HFFc6 (cell line): Measurements from ENCODE around the gene PSG11. TPM values are rescaled to one million over a fixed set of nuclear protein-coding genes. Genes with fewer than 3 reads are reported as not detected.
"Not testable (repeated sequence)": the region's sequence is repeated elsewhere in the genome, so short reads cannot be mapped to it uniquely, and the experiment has no call there.

Experiments used
- DNase-seq: peaks from one replicate; pipeline ENCODE4 v3.0.0-alpha.2; 2018
- H3K27ac Mint-ChIP-seq: 2 replicates; pipeline ENCODE4 v1.8.0; 2020; ENCODE audit warnings: mild to moderate bottlenecking, mixed read lengths
- H3K27me3 Mint-ChIP-seq: 2 replicates; pipeline ENCODE4 v1.8.0; 2021; ENCODE audit warnings: mild to moderate bottlenecking, moderate library complexity, mixed read lengths; ENCODE audit not compliant: insufficient read depth
- H3K36me3 Mint-ChIP-seq: 2 replicates; pipeline ENCODE4 v1.8.0; 2021; ENCODE audit warnings: low read depth, mixed read lengths
- H3K4me1 Mint-ChIP-seq: 2 replicates; pipeline ENCODE4 v1.8.0; 2020; ENCODE audit warnings: low read depth, mixed read lengths
- H3K4me3 Mint-ChIP-seq: 2 replicates; pipeline ENCODE4 v1.8.0; 2020; ENCODE audit warnings: mild to moderate bottlenecking, moderate library complexity, mixed read lengths
- H3K9me3 Mint-ChIP-seq: 2 replicates; pipeline ENCODE4 v1.8.0; 2020; ENCODE audit warnings: mild to moderate bottlenecking, mixed read lengths
- total RNA-seq, 6 experiments: library from RNA; stranded (reverse); fragmentation: NEBNext Ultra II Directional; extraction: Animal tissue kit (Norgen Biotek cat#: 25700); gene quantifications; 2 replicates in 1 of 6; 3 replicates in 5 of 6; pipeline ENCODE4 v1.2.3, GENCODE V29; 2021
- TF ChIP-seq, protein P1 (sequence below): fragments of 200-600 bp; sonication (generic); IDR thresholded peaks from 2 replicates; pipeline ENCODE4 v1.5.0; 2021; ENCODE audit warnings: antibody characterized with exemption, mild to moderate bottlenecking

The PSG11 gene
- total RNA-seq, 6 experiments from 2014 or later = 0.19 to 0.84 (median 0.47) TPM; not detected in 1

DNA sequence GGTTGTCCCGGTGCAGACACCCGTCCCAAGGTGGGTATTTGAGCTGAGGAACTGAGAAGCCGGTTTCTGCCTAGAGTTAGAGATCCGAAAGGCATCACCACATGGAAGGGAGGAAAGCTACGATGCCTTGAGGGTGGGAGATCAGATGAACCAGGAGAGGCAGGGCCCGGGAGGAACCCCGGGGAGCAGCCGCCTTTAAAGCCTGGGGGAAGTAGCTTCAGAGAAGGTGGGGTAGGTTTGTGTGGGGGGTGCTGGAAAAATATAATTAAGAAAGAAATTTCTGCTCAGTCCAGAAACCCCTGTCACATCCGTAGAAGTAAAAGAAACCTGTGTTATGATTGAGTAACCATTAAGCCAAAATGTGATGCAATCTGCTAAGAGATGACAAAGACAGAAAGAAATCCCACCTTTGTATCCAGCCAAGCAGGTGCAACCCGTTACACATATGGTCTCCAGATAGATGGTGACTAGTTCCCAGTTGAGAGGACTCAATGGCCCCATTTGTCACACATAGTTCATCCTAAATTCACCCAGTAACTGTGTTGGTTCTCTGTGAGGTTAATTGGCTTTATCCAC, 34.2 kb downstream of the PSG11 start:
- not testable (repeated sequence) for H3K4me3 Mint-ChIP-seq, H3K9me3 Mint-ChIP-seq, H3K27me3 Mint-ChIP-seq, H3K27ac Mint-ChIP-seq, DNase-seq
- Mint-ChIP-seq H3K4me1 (peaks cover 64% of the 10 kb centered on the region), H3K36me3 (peaks cover 31% of the 10 kb centered on the region)

DNA sequence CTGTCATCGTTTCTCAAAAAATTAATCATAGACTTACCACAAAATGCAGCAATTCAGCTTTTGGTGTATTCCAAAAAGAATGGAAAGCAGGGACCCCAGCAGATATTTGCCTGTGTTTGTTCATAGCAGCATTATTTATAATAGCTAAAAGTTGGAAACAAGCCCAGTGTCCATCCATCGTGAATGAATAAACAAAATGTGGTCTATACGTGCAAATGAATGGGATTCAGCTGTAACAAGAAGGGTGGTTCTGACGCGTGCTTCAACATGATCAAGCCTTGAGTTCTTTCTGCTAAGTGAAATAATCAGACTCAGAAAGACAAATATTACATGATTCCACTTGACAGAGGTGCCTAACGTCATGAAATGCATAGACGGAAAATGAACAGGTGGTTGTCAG, 36.4 kb downstream of the PSG11 start:
- Mint-ChIP-seq H3K4me3 (no peak overlapping the region), H3K27ac (no peak overlapping the region), H3K27me3 (no peaks in the 10 kb centered on the region; the same call in 1 of the 2 replicates), H3K9me3 (no peaks in the 10 kb centered on the region), H3K36me3 (peaks cover 40% of the 10 kb centered on the region), H3K4me1 (peaks cover 79% of the 10 kb centered on the region)
- DNase-seq = no peak
- TF ChIP-seq, protein P1, sequence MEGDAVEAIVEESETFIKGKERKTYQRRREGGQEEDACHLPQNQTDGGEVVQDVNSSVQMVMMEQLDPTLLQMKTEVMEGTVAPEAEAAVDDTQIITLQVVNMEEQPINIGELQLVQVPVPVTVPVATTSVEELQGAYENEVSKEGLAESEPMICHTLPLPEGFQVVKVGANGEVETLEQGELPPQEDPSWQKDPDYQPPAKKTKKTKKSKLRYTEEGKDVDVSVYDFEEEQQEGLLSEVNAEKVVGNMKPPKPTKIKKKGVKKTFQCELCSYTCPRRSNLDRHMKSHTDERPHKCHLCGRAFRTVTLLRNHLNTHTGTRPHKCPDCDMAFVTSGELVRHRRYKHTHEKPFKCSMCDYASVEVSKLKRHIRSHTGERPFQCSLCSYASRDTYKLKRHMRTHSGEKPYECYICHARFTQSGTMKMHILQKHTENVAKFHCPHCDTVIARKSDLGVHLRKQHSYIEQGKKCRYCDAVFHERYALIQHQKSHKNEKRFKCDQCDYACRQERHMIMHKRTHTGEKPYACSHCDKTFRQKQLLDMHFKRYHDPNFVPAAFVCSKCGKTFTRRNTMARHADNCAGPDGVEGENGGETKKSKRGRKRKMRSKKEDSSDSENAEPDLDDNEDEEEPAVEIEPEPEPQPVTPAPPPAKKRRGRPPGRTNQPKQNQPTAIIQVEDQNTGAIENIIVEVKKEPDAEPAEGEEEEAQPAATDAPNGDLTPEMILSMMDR = no peak

DNA sequence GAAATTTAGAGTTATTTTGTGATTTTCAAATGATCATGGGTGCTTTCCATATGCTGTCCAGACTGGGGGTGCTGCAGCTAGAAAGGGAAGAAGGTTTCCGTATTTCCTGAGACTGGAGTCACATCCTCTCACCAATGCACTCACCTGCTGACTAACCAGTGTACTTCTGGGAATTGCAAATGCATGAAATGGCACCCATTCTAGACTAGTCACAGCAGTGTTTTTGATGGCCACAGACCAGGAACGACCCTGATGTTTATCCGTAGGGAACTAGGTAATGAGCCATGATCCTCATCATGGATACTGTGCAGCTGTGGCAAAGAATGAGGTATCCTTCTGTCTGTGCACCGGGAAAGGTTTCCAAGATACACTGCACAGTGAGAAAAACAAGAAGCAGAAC, 37.1 kb downstream of the PSG11 start:
- not testable (repeated sequence) for H3K27me3 Mint-ChIP-seq, H3K9me3 Mint-ChIP-seq, DNase-seq

DNA sequence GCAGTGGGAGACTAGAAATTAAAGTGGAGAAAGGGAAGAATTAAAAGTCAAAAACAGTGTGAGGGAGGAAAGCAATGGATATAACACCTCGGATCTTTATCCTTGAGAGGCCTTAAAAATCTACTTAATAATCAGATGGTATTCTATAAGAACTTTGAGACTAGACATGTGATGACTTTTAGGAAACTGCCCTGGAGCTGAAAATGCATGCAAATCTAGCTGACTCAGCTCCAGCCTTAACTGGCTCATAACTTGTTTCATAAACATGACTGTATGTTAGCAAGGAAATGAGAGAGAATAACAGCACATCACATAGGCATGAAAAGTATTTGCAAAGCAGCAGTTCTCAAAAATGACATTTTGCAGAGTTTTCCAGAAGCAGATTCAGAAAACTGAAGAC, 38.1 kb downstream of the PSG11 start:
- not testable (repeated sequence) for H3K27me3 Mint-ChIP-seq, H3K9me3 Mint-ChIP-seq
- H3K27ac Mint-ChIP-seq = peak overlapping the region; percentile 90
- peaks cover 40% of the 10 kb centered on the region for H3K36me3 Mint-ChIP-seq
- peak; percentile 68 for DNase-seq
- peaks cover 71% of the 10 kb centered on the region for H3K4me1 Mint-ChIP-seq
- H3K4me3 Mint-ChIP-seq = peak overlapping the region; percentile 41; the same call in 1 of the 2 replicates

More for the DNA sequence above, 37.1 kb downstream of the PSG11 start:
- Mint-ChIP-seq H3K36me3 (peaks cover 40% of the 10 kb centered on the region), H3K27ac (peak overlapping the region; percentile 78), H3K4me1 (peaks cover 79% of the 10 kb centered on the region), H3K4me3 (peak overlapping the region; percentile 15; the same call in 1 of the 2 replicates)

DNA sequence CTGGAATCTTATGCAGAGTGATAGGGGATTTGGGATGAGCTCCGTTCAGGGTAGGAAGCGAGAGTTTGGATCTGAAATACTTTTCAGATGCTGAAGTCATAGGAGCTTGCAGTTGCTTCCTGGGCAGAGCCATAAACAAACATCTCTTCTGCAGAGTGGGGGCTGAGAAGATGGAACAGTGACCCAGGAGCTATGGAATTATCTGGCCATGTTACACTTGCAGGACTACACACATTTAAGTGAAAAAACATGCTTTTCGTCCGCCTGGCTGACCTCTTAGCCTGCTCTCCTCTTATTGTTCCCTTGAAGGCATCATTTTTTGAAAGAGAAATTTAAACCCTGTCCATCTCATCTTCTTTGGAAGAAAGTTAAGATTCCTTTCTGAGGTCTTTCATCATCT, 40.7 kb downstream of the PSG11 start:
- Mint-ChIP-seq H3K4me3 (no peak overlapping the region), H3K9me3 (no peaks in the 10 kb centered on the region), H3K27ac (peak overlapping the region; percentile 16), H3K36me3 (peaks cover 33% of the 10 kb centered on the region), H3K27me3 (no peaks in the 10 kb centered on the region; the same call in 1 of the 2 replicates), H3K4me1 (peaks cover 73% of the 10 kb centered on the region)
- TF ChIP-seq, protein P1 = no peak
- no peak for DNase-seq

DNA sequence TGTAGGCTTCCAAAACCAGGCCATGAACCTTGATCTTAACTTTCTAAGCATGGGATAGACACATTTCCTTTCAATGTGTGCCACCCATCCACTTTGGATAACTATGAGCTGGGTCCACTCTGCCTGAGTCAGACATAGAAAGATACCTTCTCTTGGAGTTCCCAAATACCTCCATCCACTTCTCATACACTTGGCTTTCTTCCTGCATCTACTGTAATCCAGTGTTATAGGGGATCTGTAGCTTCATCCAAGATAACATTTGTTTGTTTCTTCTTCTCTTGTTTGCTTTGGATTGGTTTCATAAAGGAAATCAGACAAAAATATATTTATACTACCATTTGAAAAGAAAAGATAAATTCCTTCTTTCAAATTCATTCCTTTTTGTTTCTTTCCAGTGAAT, 44.2 kb downstream of the PSG11 start:
- H3K4me3 Mint-ChIP-seq, H3K27me3 Mint-ChIP-seq: not testable (repeated sequence)
- peak; percentile 38 for DNase-seq

DNA sequence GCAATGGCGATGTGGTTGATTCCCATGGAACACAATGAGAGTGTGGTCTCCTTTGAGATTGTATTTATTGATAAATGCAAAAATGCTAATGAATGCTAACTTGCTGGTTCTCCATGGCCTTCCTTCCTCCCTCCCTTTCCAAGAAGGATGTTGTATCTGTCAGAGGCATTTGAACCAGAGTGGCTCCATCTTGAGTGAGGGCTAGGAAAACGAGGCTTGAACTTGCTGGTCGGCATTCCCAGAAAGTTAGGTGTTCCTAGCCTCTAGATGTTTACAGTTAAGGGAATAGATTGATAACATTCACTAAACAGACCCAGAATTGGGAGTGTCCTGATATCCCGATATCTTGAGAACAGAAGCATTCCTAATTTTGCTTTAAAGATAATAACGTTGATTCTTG, 54.8 kb downstream of the PSG11 start:
- not testable (repeated sequence) for H3K27me3 Mint-ChIP-seq, H3K27ac Mint-ChIP-seq, H3K9me3 Mint-ChIP-seq, H3K36me3 Mint-ChIP-seq, DNase-seq, H3K4me3 Mint-ChIP-seq
- peaks cover 34% of the 10 kb centered on the region for H3K4me1 Mint-ChIP-seq

More for the DNA sequence above, 44.2 kb downstream of the PSG11 start:
- H3K36me3 Mint-ChIP-seq = peaks cover 39% of the 10 kb centered on the region
- H3K4me1 Mint-ChIP-seq = peaks cover 65% of the 10 kb centered on the region
- peak overlapping the region; percentile 83 for H3K27ac Mint-ChIP-seq
- H3K9me3 Mint-ChIP-seq = not testable (repeated sequence)

DNA sequence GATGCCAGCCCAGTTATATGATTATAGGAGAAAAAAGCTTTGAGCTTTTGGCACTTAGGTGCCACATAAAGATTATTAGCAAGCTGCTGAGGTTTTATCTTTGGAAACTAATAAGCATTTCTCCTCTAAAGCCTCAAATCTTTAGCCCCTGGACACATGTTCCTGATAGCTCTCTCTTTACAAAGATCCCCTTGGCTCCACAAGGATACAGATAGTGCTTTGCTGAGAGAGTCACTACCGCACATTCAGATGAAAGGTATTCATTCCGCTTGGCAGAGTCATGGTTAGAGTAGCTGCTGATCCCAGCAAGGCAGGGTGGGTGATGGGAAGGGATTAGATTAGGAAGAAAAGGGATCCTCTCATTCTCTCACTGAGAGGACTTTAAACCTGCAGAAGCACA, 61.1 kb downstream of the PSG11 start:
- DNase-seq = peak; percentile 90
- H3K36me3 Mint-ChIP-seq = peaks cover 10% of the 10 kb centered on the region
- H3K27me3 Mint-ChIP-seq = no peaks in the 10 kb centered on the region
- peaks cover 84% of the 10 kb centered on the region for H3K4me1 Mint-ChIP-seq
- H3K27ac Mint-ChIP-seq = peak overlapping the region; percentile 98
- peak overlapping the region; percentile 52 for H3K4me3 Mint-ChIP-seq
- TF ChIP-seq, protein P1 = no peak
- no peaks in the 10 kb centered on the region; the same call in 1 of the 2 replicates for H3K9me3 Mint-ChIP-seq
